ENCODE results near the gene NEURL4.

GRCh38 chr17:7293159-7293558 lies 36.0 kb downstream of the NEURL4 start:
- TF ChIP-seq CTCF (IDR thresholded peaks at IDR 0.05) (no peak), POLR2A (IDR thresholded peaks at IDR 0.05) (no peak)
